Upper lobe of left lung (tissue), 6 donors: Measurements from ENCODE around the gene PTPRQ. TPM values are rescaled to one million over a fixed set of nuclear protein-coding genes. Genes with fewer than 3 reads are reported as not detected.

ENCODE experiments used
- ATAC-seq, 2 donors: fragments of 200-7000 bp; cut with Tn5 transposase; one replicate each; pipeline ENCODE4 v1.9.1; 2022; ENCODE audit warnings: mild to moderate bottlenecking in 2 of 2, moderate library complexity in 2 of 2; ENCODE audit not compliant: low FRiP score in 2 of 2
- DNase-seq, 2 donors: peaks; one replicate each; pipeline ENCODE4 v3.0.0-alpha.2; 2019 to 2020
- H3K27ac ChIP-seq, 4 donors: fragments of 200-600 bp; sonication (generic); one replicate each; pipeline ENCODE4 v1.5.1; 2016 to 2019
- H3K27me3 ChIP-seq, 4 donors: fragments of 200-600 bp; sonication (generic); one replicate each; pipeline ENCODE4 v1.5.1; 2017 to 2019
- H3K36me3 ChIP-seq, 4 donors: fragments of 200-600 bp; sonication (generic); one replicate each; pipeline ENCODE4 v1.5.1; 2016 to 2019
- H3K4me1 ChIP-seq, 4 donors: fragments of 200-600 bp; sonication (generic); one replicate each; pipeline ENCODE4 v1.5.1; 2018 to 2019
- H3K4me3 ChIP-seq, 4 donors: fragments of 200-600 bp; sonication (generic); one replicate each; pipeline ENCODE4 v1.5.1; 2017 to 2019; ENCODE audit warnings: mild to moderate bottlenecking in 2 of 4, moderate library complexity in 1 of 4
- H3K9me3 ChIP-seq, 4 donors: fragments of 200-600 bp; sonication (generic); one replicate each; pipeline ENCODE4 v1.5.1; 2018 to 2019
- EP300 ChIP-seq, 4 donors: sonication (generic); formaldehyde crosslinking; IDR thresholded peaks; one replicate each; pipeline ENCODE4 v1.5.1; 2017; ENCODE audit warnings: antibody characterized with exemption in 4 of 4, control low read depth in 2 of 4
- POLR2A ChIP-seq, 4 donors: fragments of 450-650 bp; IDR thresholded peaks; one replicate each; pipeline ENCODE4 v1.5.1; 2016 to 2017; ENCODE audit warnings: antibody characterized with exemption in 4 of 4, mild to moderate bottlenecking in 2 of 4
- POLR2AphosphoS5 ChIP-seq, 2 donors: sonication (generic); formaldehyde crosslinking; IDR thresholded peaks; one replicate each; pipeline ENCODE4 v1.5.1; 2017; ENCODE audit warnings: antibody characterized with exemption in 2 of 2
- WGBS, 2 donors: methylation state at CpG; one replicate each; pipeline ENCODE4 v1.1.5; 2017 to 2018; 5-methylcytosine and 5-hydroxymethylcytosine counted together
- total RNA-seq, 6 donors: library from RNA; depleted of rRNA in 4 of 6; stranded (reverse); fragments of >200 nt in 4 of 6; gene quantifications; one replicate each; pipeline versions ENCODE4 v1.1.0 to v1.2.1, GENCODE V29; 2016 to 2021
- TF ChIP-seq, protein P1 (sequence below), 6 experiments: fragments of 450-650 bp in 4 of 6; fragments of 200-600 bp in 2 of 6; sonication (generic) in 2 of 6; IDR thresholded peaks; one replicate each; pipeline ENCODE4 v1.5.1; 2016 to 2019; ENCODE audit warnings: antibody characterized with exemption in 6 of 6
- donor health status: DM: no; HTN: no; CAD: no; lungs with moderate emphysema.
- donor health status: DM: no; HTN: yes; CAD: no; lungs with severe emphysema.

Gene PTPRQ
- total RNA-seq, 6 donors from 2014 or later, result 1.0 to 15.6 (median 5.0) TPM

DNA sequence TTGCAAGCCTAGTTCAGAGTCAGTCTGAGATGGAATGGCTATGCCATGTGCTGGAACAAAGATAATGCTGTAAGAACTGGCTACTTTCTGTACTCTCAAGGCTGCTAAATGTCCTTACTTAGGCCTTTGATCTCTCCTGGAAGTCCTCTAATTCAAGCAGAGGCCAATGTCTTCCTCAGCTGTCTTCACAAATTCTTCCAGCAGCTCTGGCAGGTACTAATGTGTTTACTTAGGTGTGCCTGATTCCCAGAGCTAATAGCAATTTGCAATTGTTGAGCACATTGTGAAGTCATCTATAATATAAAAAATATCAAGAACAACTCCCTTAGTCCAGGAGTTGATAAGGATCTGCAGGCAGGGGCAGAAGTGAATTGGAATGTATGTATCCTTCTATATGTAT lies 268.8 kb downstream of the PTPRQ start:
- peaks cover 0 to 2% (median 0%) of the 10 kb centered on the region in 4 donors for H3K27me3 ChIP-seq
- no peak overlapping the region for H3K27ac ChIP-seq
- H3K4me3 ChIP-seq, result no peak overlapping the region
- no peaks in the 10 kb centered on the region for H3K9me3 ChIP-seq
- no peaks in the 10 kb centered on the region for H3K36me3 ChIP-seq
- H3K4me1 ChIP-seq, result peaks cover 0 to 7% (median 3%) of the 10 kb centered on the region in 4 donors
- no peak for TF ChIP-seq POLR2A (IDR thresholded peaks at IDR 0.05)
- TF ChIP-seq, protein P1, sequence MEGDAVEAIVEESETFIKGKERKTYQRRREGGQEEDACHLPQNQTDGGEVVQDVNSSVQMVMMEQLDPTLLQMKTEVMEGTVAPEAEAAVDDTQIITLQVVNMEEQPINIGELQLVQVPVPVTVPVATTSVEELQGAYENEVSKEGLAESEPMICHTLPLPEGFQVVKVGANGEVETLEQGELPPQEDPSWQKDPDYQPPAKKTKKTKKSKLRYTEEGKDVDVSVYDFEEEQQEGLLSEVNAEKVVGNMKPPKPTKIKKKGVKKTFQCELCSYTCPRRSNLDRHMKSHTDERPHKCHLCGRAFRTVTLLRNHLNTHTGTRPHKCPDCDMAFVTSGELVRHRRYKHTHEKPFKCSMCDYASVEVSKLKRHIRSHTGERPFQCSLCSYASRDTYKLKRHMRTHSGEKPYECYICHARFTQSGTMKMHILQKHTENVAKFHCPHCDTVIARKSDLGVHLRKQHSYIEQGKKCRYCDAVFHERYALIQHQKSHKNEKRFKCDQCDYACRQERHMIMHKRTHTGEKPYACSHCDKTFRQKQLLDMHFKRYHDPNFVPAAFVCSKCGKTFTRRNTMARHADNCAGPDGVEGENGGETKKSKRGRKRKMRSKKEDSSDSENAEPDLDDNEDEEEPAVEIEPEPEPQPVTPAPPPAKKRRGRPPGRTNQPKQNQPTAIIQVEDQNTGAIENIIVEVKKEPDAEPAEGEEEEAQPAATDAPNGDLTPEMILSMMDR (IDR thresholded peaks at IDR 0.05), result no peak
- TF ChIP-seq EP300 (IDR thresholded peaks at IDR 0.05), result no peak
- TF ChIP-seq POLR2AphosphoS5 (IDR thresholded peaks at IDR 0.05), result no peak
- no peak for ATAC-seq
- DNase-seq, result no peak

DNA sequence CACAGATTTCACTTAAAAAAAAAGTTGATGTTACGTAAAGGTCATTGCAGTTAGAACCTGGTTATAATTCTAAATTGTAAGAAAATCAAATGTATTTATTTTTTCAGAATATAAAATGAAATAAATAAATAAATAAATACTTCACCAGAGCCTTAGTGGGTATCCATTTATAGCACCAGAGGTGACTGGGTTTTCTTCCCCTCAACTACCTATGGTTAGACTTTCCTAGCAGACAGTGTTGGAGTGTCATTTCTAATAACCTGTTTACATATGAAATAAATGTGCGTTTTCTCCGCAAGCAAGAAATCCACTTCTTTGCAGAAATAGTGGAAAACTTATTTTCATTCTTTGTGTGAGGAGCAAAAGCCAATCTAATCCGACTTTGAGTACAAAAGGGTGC lies 269.4 kb downstream of the PTPRQ start:
- Histone ChIP-seq H3K27ac (no peak overlapping the region), H3K27me3 (no peaks in the 10 kb centered on the region), H3K4me3 (no peak overlapping the region), H3K36me3 (no peaks in the 10 kb centered on the region), H3K9me3 (no peaks in the 10 kb centered on the region), H3K4me1 (peaks cover 0 to 4% (median 1%) of the 10 kb centered on the region in 4 donors)
- no peak for DNase-seq
- 78 to 80% methylated on average over 4 of the region's 4 CpGs for WGBS, 2 donors
- no peak for TF ChIP-seq POLR2AphosphoS5 (IDR thresholded peaks at IDR 0.05)
- TF ChIP-seq, protein P1 (IDR thresholded peaks at IDR 0.05), result no peak
- TF ChIP-seq EP300 (IDR thresholded peaks at IDR 0.05), result no peak
- TF ChIP-seq POLR2A (IDR thresholded peaks at IDR 0.05), result no peak
- no peak for ATAC-seq

DNA sequence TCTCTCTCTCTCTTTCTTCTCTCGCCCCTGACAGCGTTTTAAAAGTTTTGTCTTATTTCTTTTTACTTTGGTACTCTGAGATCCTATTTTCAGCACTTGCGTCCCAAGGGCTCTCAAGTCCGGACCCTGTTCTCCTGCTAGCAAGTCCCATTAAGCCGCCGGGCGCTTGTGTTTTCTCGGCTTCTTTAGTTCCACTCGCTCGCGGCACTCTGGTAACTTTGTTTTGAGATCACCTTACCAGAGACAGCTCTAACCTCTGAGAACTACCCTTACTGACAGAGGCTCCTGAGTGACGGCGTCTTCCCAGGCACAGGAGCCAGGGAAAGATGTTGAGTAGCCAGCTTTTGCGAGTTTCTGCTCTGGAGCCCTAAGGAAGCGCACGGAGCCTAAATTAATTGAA lies 270.0 kb downstream of the PTPRQ start:
- TF ChIP-seq, protein P1 (IDR thresholded peaks at IDR 0.05), result no peak
- no peak for TF ChIP-seq POLR2A (IDR thresholded peaks at IDR 0.05)
- no peak for TF ChIP-seq EP300 (IDR thresholded peaks at IDR 0.05)
- no peak for TF ChIP-seq POLR2AphosphoS5 (IDR thresholded peaks at IDR 0.05)
- H3K9me3 ChIP-seq, result no peaks in the 10 kb centered on the region
- H3K4me1 ChIP-seq, result no peaks in the 10 kb centered on the region
- 20 to 25% methylated on average over 16 of the region's 16 CpGs for WGBS, 2 donors
- no peak overlapping the region for H3K4me3 ChIP-seq
- no peaks in the 10 kb centered on the region for H3K36me3 ChIP-seq
- no peaks in the 10 kb centered on the region for H3K27me3 ChIP-seq
- ATAC-seq (no peak), DNase-seq (no peak)
- H3K27ac ChIP-seq, result no peak overlapping the region

DNA sequence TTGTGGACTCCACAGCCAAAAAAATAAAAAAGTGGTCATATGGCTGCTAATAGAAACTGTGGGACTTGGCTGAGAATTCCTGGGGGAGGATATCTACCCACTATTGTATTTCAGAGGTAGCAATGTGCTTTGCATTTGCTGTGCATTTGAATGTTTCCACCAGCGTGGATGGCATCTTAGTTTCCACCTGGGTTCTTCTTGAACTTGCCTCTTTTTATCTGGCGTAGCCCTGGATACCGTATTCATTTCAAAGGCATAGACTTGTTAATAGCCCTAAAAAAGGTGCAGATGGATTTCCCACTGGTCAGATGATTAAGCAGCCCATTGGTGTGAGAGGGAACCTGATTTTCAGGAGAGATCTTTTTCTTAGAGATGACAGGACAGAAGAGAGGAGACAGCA lies 270.8 kb downstream of the PTPRQ start:
- DNase-seq, result no peak
- Histone ChIP-seq H3K4me3 (no peak overlapping the region), H3K36me3 (no peaks in the 10 kb centered on the region), H3K9me3 (no peaks in the 10 kb centered on the region), H3K4me1 (no peaks in the 10 kb centered on the region), H3K27ac (no peak overlapping the region), H3K27me3 (no peaks in the 10 kb centered on the region)
- ATAC-seq, result no peak
- WGBS, 2 donors, result 71 to 83% methylated on average over 3 of the region's 3 CpGs
- TF ChIP-seq POLR2A (IDR thresholded peaks at IDR 0.05), result no peak
- TF ChIP-seq, protein P1 (IDR thresholded peaks at IDR 0.05), result no peak
- no peak for TF ChIP-seq EP300 (IDR thresholded peaks at IDR 0.05)
- no peak for TF ChIP-seq POLR2AphosphoS5 (IDR thresholded peaks at IDR 0.05)

DNA sequence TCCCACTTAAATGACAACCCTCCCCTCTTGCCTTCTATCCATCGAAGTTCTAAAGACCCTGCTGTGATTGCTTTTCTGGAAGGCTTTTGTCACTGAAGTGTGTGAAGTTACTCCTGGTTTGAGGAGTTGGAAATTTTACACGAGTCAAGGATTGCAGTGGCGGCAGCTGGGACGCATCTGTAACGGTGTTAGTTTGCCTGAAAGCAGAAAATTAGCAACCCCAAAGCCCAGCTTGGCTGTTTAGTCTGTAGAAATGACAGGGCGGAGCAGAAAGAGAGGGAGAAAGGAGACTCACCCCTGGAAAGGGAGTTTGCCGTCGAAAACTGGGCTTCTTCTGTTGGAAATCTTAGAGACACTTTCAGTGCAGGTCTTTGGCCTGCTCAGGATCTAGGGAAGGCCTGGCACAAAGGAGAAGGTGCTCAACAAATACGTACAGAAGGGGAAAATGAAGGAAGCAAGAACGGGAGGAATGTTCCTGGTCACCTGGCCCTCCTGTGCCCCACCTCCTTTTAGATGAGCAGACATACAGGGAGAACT lies 271.7 kb downstream of the PTPRQ start:
- no peak for ATAC-seq
- H3K27me3 ChIP-seq, result no peaks in the 10 kb centered on the region

More for the DNA sequence above, 271.7 kb downstream of the PTPRQ start:
- Histone ChIP-seq H3K36me3 (no peaks in the 10 kb centered on the region), H3K4me3 (no peak overlapping the region), H3K9me3 (no peaks in the 10 kb centered on the region), H3K27ac (no peak overlapping the region), H3K4me1 (no peaks in the 10 kb centered on the region)
- 46 to 54% methylated on average over 10 of the region's 10 CpGs for WGBS, 2 donors
- DNase-seq, result no peak
- no peak for TF ChIP-seq EP300 (IDR thresholded peaks at IDR 0.05)
- TF ChIP-seq POLR2AphosphoS5 (IDR thresholded peaks at IDR 0.05), result no peak
- TF ChIP-seq POLR2A (IDR thresholded peaks at IDR 0.05), result no peak
- TF ChIP-seq, protein P1 (IDR thresholded peaks at IDR 0.05), result no peak
